Cardiac fibroblast (primary cell): Measurements from ENCODE around the gene G0S2.

ENCODE experiments used
- DNase-seq, 2 donors: peaks; one replicate each; pipeline versions ENCODE4 v3.0.0 to v3.0.0-alpha.2; 2010; ENCODE audit warnings: low read depth in 2 of 2
- H3K4me3 ChIP-seq, 2 donors: replicated peaks in 1 of 2; 1 replicate in 1 of 2; 2 replicates in 1 of 2; pipeline ENCODE4 v1.5.1; 2011; ENCODE audit warnings: low read depth in 2 of 2, low read length in 2 of 2, mild to moderate bottlenecking in 2 of 2, moderate library complexity in 1 of 2
- CTCF ChIP-seq: IDR thresholded peaks from one replicate; pipeline ENCODE4 v1.5.1; 2011; ENCODE audit warnings: low read depth, mild to moderate bottlenecking, low read length, inconsistent platforms

G0S2 gene

GRCh38 chr1:209715314-209715713 is 40.1 kb downstream of the G0S2 start:
- no peak overlapping the region for H3K4me3 ChIP-seq
- no peak for TF ChIP-seq CTCF

GRCh38 chr1:209717818-209718217 is 42.6 kb downstream of the G0S2 start:
- TF ChIP-seq CTCF, result no peak
- H3K4me3 ChIP-seq, result no peak overlapping the region
- DNase-seq, result no peak

More at GRCh38 chr1:209715314-209715713, 40.1 kb downstream of the G0S2 start:
- no peak for DNase-seq

- no peak for TF ChIP-seq CTCF
- DNase-seq, result peak; percentile 18 to 54
- no peak overlapping the region for H3K4me3 ChIP-seq
Observed at GRCh38 chr1:209720326-209720725, 45.1 kb downstream of the G0S2 start.

GRCh38 chr1:209720826-209721225 is 45.6 kb downstream of the G0S2 start:
- H3K4me3 ChIP-seq, result no peak overlapping the region
- TF ChIP-seq CTCF, result no peak
- DNase-seq, result no peak

GRCh38 chr1:209721323-209721722 is 46.1 kb downstream of the G0S2 start:
- no peak for TF ChIP-seq CTCF
- H3K4me3 ChIP-seq, result no peak overlapping the region
- no peak for DNase-seq

GRCh38 chr1:209723265-209723664 is 48.1 kb downstream of the G0S2 start:
- H3K4me3 ChIP-seq, result no peak overlapping the region
- no peak for DNase-seq
- TF ChIP-seq CTCF, result no peak

GRCh38 chr1:209723756-209724693 is 48.8 kb downstream of the G0S2 start:
- TF ChIP-seq CTCF, result no peak
- no peak for DNase-seq
- H3K4me3 ChIP-seq, result no peak overlapping the region
